Measurements from ENCODE around the gene SNCA. TPM values are rescaled to one million over a fixed set of nuclear protein-coding genes. Genes with fewer than 3 reads are reported as not detected.

SNCA gene
- total RNA-seq, 1 donor from 2014 or later: 5.6 TPM

DNA sequence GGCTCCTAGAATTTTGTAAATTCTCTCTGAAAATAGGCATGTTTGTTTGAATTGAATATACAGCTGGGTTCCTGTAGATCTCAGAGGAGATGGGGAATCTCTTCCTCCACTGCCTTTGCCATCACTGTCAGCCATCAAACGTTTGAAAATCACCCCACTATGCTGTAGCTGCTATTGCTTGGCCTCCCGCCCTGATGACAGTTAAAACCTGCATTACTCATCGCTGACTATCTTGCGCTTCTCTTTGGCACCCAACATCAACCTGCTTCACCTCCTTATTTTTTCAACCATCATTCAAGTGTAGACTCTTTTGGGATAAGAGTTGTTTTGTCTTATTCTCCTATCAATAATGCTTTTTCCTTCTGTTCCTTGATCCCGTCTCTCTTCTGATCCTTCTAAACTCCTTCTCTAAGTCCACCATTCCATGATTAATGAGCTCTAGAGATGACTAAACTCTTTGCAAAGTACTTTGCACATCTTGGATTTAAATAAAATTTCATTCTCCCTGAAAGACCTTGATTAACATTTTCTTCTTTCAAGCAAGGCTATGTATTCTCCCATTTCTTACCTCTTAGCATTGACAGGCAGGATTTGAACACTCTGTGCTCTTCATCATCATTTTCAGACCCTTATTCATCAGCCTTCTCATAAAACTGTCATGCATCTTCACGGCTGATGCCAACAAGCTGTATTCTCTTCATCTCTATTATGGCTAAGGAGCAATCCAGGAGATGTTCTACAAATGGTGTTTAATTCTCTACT, 133.0 kb downstream of the SNCA start:
- no peak overlapping the region for H3K4me3 Mint-ChIP-seq
- H3K9ac ChIP-seq: no peak overlapping the region
- peaks cover 17% of the 10 kb centered on the region for H3K4me1 Mint-ChIP-seq
- no peaks in the 10 kb centered on the region for H3K27me3 ChIP-seq
- H3F3A ChIP-seq (ENCODE audit: low read depth): no peaks in the 10 kb centered on the region
- no peaks in the 10 kb centered on the region for H3K9me3 ChIP-seq (ENCODE audit: low read depth)
- H3K27me3 Mint-ChIP-seq (ENCODE audit: insufficient read depth, low read depth): no peaks in the 10 kb centered on the region
- no peaks in the 10 kb centered on the region for H3K36me3 Mint-ChIP-seq
- TF ChIP-seq EZH2phosphoT487 (IDR thresholded peaks at IDR 0.05) (no peak), EZH2 (IDR thresholded peaks at IDR 0.05) (no peak), CTCF (IDR thresholded peaks at IDR 0.05) (no peak)
- DNase-seq (ENCODE audit: low spot score): no peak
- no peaks in the 10 kb centered on the region for H3K79me2 ChIP-seq (ENCODE audit: low read depth)
- no peaks in the 10 kb centered on the region for H4K20me1 ChIP-seq (ENCODE audit: low read depth)
- no peak overlapping the region for H2AFZ ChIP-seq (replicated peaks)
- no peak overlapping the region for H3K4me3 ChIP-seq
- H3K27ac ChIP-seq: no peak overlapping the region
- no peak overlapping the region for H3K27ac Mint-ChIP-seq
- H3K4me2 ChIP-seq: no peak overlapping the region
- H3K9me3 Mint-ChIP-seq: no peaks in the 10 kb centered on the region
- H3K36me3 ChIP-seq: no peaks in the 10 kb centered on the region
- peaks cover 3% of the 10 kb centered on the region for H3K4me1 ChIP-seq

DNA sequence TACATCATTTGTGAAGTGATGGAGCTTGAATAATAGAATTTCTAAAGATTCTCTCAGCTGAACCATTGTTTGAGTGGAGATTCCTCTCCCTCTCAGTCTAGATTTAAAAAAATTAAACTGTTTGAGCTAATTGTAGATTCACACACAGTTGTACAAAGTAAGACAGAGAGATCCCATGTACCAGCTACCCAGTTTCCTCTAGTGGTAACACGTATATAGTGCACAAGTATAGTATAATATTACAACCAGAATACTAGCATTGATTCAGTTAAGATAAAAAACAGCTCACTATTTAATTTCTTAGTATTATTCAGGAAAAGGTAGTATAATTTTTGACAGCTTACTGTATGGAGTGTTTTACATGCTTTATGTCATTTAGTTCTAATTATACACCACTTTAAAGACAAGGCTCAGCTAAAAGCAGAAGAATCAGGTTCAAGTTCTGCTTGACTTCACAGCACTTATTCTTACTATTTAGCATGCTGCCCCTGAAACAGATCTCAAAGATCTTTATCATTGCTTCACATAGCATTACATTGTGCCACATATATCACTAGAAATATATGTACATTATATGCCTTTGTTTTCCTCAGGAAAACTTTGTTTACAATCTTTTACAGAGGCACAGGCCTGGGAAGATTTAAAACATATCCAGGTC, 136.1 kb downstream of the SNCA start:
- no peaks in the 10 kb centered on the region for H3K36me3 Mint-ChIP-seq
- H3K4me2 ChIP-seq: no peak overlapping the region
- no peak overlapping the region for H2AFZ ChIP-seq (replicated peaks)
- H3K4me3 ChIP-seq: no peak overlapping the region
- no peak for DNase-seq (ENCODE audit: low spot score)
- H3F3A ChIP-seq (ENCODE audit: low read depth): no peaks in the 10 kb centered on the region
- no peak overlapping the region for H3K27ac Mint-ChIP-seq
- TF ChIP-seq EZH2 (IDR thresholded peaks at IDR 0.05) (no peak), EZH2phosphoT487 (IDR thresholded peaks at IDR 0.05) (no peak), CTCF (IDR thresholded peaks at IDR 0.05) (no peak)
- H3K9me3 Mint-ChIP-seq: no peaks in the 10 kb centered on the region
- H3K27ac ChIP-seq: no peak overlapping the region
- no peaks in the 10 kb centered on the region for H3K79me2 ChIP-seq (ENCODE audit: low read depth)
- no peaks in the 10 kb centered on the region for H3K9me3 ChIP-seq (ENCODE audit: low read depth)
- no peaks in the 10 kb centered on the region for H3K4me1 ChIP-seq
- no peak overlapping the region for H3K9ac ChIP-seq
- no peak overlapping the region for H3K4me3 Mint-ChIP-seq
- H4K20me1 ChIP-seq (ENCODE audit: low read depth): no peaks in the 10 kb centered on the region
- H3K4me1 Mint-ChIP-seq: peaks cover 10% of the 10 kb centered on the region
- H3K27me3 ChIP-seq: no peaks in the 10 kb centered on the region
- H3K36me3 ChIP-seq: no peaks in the 10 kb centered on the region
- H3K27me3 Mint-ChIP-seq (ENCODE audit: insufficient read depth, low read depth): no peaks in the 10 kb centered on the region

GRCh38 chr4:89685690-89686089, 151.3 kb downstream of the SNCA start:
- TF ChIP-seq EZH2 (IDR thresholded peaks at IDR 0.05) (no peak), EZH2phosphoT487 (IDR thresholded peaks at IDR 0.05) (no peak), CTCF (IDR thresholded peaks at IDR 0.05) (no peak)
- Histone ChIP-seq H3F3A (ENCODE audit: low read depth) (peaks cover 6% of the 10 kb centered on the region), H3K36me3 (peaks cover 4% of the 10 kb centered on the region), H4K20me1 (ENCODE audit: low read depth) (no peaks in the 10 kb centered on the region), H3K27ac (no peak overlapping the region), H3K79me2 (ENCODE audit: low read depth) (peaks cover 44% of the 10 kb centered on the region), H3K9ac (no peak overlapping the region), H3K9me3 (ENCODE audit: low read depth) (no peaks in the 10 kb centered on the region), H3K4me1 (peaks cover 5% of the 10 kb centered on the region), H3K27me3 (no peaks in the 10 kb centered on the region), H3K4me2 (no peak overlapping the region), H2AFZ (replicated peaks) (no peak overlapping the region), H3K4me3 (no peak overlapping the region)
- no peak for DNase-seq (ENCODE audit: low spot score)
- H3K9me3 Mint-ChIP-seq: peaks cover 4% of the 10 kb centered on the region
- no peak overlapping the region for H3K27ac Mint-ChIP-seq
- H3K27me3 Mint-ChIP-seq (ENCODE audit: insufficient read depth, low read depth): peaks cover 2% of the 10 kb centered on the region
- H3K36me3 Mint-ChIP-seq: peaks cover 4% of the 10 kb centered on the region
- H3K4me1 Mint-ChIP-seq: no peaks in the 10 kb centered on the region
- no peak overlapping the region for H3K4me3 Mint-ChIP-seq
